ENCODE results near the gene FAM185A.

The FAM185A gene

GRCh38 chr7:102833343-102833742 lies 84.5 kb downstream of the FAM185A start:
- Histone ChIP-seq H3K4me2 (ENCODE audit: low read length) (no peak overlapping the region), H3K4me3 (ENCODE audit: low read length) (no peak overlapping the region)
- no peak for TF ChIP-seq EZH2phosphoT487 (IDR thresholded peaks at IDR 0.05; ENCODE audit: borderline replicate concordance, low read length)
- no peak for TF ChIP-seq CTCF (IDR thresholded peaks at IDR 0.05; ENCODE audit: low read depth, low read length, poor library complexity, severe bottlenecking)

GRCh38 chr7:102834466-102834865 lies 85.7 kb downstream of the FAM185A start:
- Histone ChIP-seq H3K9me2 (replicated peaks; ENCODE audit: control insufficient read depth, low read length) (no peaks in the 10 kb centered on the region), H3K79me2 (ENCODE audit: control insufficient read depth, low read length) (no peaks in the 10 kb centered on the region), H3K4me2 (ENCODE audit: low read length) (no peak overlapping the region), H3K27me3 (ENCODE audit: control insufficient read depth, low read length) (no peaks in the 10 kb centered on the region), H3K36me3 (ENCODE audit: control insufficient read depth, low read length) (no peaks in the 10 kb centered on the region), H3F3A (ENCODE audit: control insufficient read depth, insufficient read depth) (no peaks in the 10 kb centered on the region), H3K27ac (ENCODE audit: low read depth, low read length) (no peak overlapping the region), H3K4me3 (ENCODE audit: low read length) (no peak overlapping the region), H4K20me1 (ENCODE audit: control insufficient read depth, insufficient read depth, low read depth, low read length) (no peaks in the 10 kb centered on the region), H3K4me1 (ENCODE audit: control insufficient read depth, low read length) (no peaks in the 10 kb centered on the region), H3K9me3 (ENCODE audit: control insufficient read depth, insufficient read depth, low read length) (no peaks in the 10 kb centered on the region)
- TF ChIP-seq EZH2phosphoT487 (IDR thresholded peaks at IDR 0.05; ENCODE audit: borderline replicate concordance, low read length) (no peak), CTCF (IDR thresholded peaks at IDR 0.05; ENCODE audit: low read depth, low read length, poor library complexity, severe bottlenecking) (no peak)

More at GRCh38 chr7:102833343-102833742, 84.5 kb downstream of the FAM185A start:
- Histone ChIP-seq H3F3A (ENCODE audit: control insufficient read depth, insufficient read depth) (no peaks in the 10 kb centered on the region), H3K27ac (ENCODE audit: low read depth, low read length) (no peak overlapping the region), H3K79me2 (ENCODE audit: control insufficient read depth, low read length) (no peaks in the 10 kb centered on the region), H4K20me1 (ENCODE audit: control insufficient read depth, insufficient read depth, low read depth, low read length) (no peaks in the 10 kb centered on the region), H3K9me2 (replicated peaks; ENCODE audit: control insufficient read depth, low read length) (no peaks in the 10 kb centered on the region), H3K9me3 (ENCODE audit: control insufficient read depth, insufficient read depth, low read length) (no peaks in the 10 kb centered on the region), H3K27me3 (ENCODE audit: control insufficient read depth, low read length) (no peaks in the 10 kb centered on the region), H3K4me1 (ENCODE audit: control insufficient read depth, low read length) (no peaks in the 10 kb centered on the region), H3K36me3 (ENCODE audit: control insufficient read depth, low read length) (no peaks in the 10 kb centered on the region)

- no peaks in the 10 kb centered on the region for H3K9me3 ChIP-seq (ENCODE audit: control insufficient read depth, insufficient read depth, low read length)
- no peak for TF ChIP-seq EZH2phosphoT487 (IDR thresholded peaks at IDR 0.05; ENCODE audit: borderline replicate concordance, low read length)
- TF ChIP-seq CTCF (IDR thresholded peaks at IDR 0.05; ENCODE audit: low read depth, low read length, poor library complexity, severe bottlenecking), result no peak
- no peaks in the 10 kb centered on the region for H3K27me3 ChIP-seq (ENCODE audit: control insufficient read depth, low read length)
- H3K4me1 ChIP-seq (ENCODE audit: control insufficient read depth, low read length), result peaks cover under 1% of the 10 kb centered on the region; the same call in 1 of the 2 replicates
- no peak overlapping the region for H3K4me2 ChIP-seq (ENCODE audit: low read length)
- H3K9me2 ChIP-seq (replicated peaks; ENCODE audit: control insufficient read depth, low read length), result no peaks in the 10 kb centered on the region
- no peaks in the 10 kb centered on the region for H3F3A ChIP-seq (ENCODE audit: control insufficient read depth, insufficient read depth)
- H3K79me2 ChIP-seq (ENCODE audit: control insufficient read depth, low read length), result no peaks in the 10 kb centered on the region
- no peak overlapping the region for H3K4me3 ChIP-seq (ENCODE audit: low read length)
- H4K20me1 ChIP-seq (ENCODE audit: control insufficient read depth, insufficient read depth, low read depth, low read length), result no peaks in the 10 kb centered on the region
- H3K36me3 ChIP-seq (ENCODE audit: control insufficient read depth, low read length), result no peaks in the 10 kb centered on the region
- H3K27ac ChIP-seq (ENCODE audit: low read depth, low read length), result no peak overlapping the region
These were observed 86.2 kb downstream of the FAM185A start for GRCh38 chr7:102834999-102835398.

Data from DOHH2 (cell line).